H9 (cell line): ENCODE results near the gene NPAS1. TPM values are rescaled to one million over a fixed set of nuclear protein-coding genes. Genes with fewer than 3 reads are reported as not detected.
A peak's percentile ranks its signal among the peaks of the same experiment; 100 is the strongest.

Source experiments
- DNase-seq: peaks from one replicate; pipeline ENCODE4 v3.0.0-alpha.2; 2017
- H2AFZ ChIP-seq: one replicate; pipeline ENCODE4 v1.6.1; 2013; ENCODE audit warnings: mild to moderate bottlenecking, low read length, control low read depth, moderate library complexity
- H2AK5ac ChIP-seq: 2 replicates; pipeline ENCODE4 v1.6.1; 2013; ENCODE audit warnings: low read length, control low read depth, mixed read lengths; ENCODE audit not compliant: insufficient read length
- H2BK120ac ChIP-seq: one replicate; pipeline ENCODE4 v1.6.1; 2013; ENCODE audit warnings: low read depth, mild to moderate bottlenecking, low read length, control low read depth, inconsistent platforms; ENCODE audit not compliant: poor library complexity, severe bottlenecking
- H2BK12ac ChIP-seq: 2 replicates; pipeline ENCODE4 v1.6.1; 2013; ENCODE audit warnings: low read length, control low read depth, mixed read lengths, low read depth; ENCODE audit not compliant: insufficient read length
- H2BK15ac ChIP-seq: 2 replicates; pipeline ENCODE4 v1.6.1; 2013; ENCODE audit warnings: low read depth, low read length, control low read depth
- H2BK20ac ChIP-seq: one replicate; pipeline ENCODE4 v1.6.1; 2013; ENCODE audit warnings: low read depth, mild to moderate bottlenecking, low read length, control low read depth, inconsistent platforms; ENCODE audit not compliant: poor library complexity, severe bottlenecking
- H2BK5ac ChIP-seq: 2 replicates; pipeline ENCODE4 v1.6.1; 2013; ENCODE audit warnings: low read length, control low read depth, mixed read lengths; ENCODE audit not compliant: insufficient read length
- H3K14ac ChIP-seq: 2 replicates; pipeline ENCODE4 v1.6.1; 2013; ENCODE audit warnings: low read length, control low read depth; ENCODE audit not compliant: insufficient read depth
- H3K18ac ChIP-seq: 2 replicates; pipeline ENCODE4 v1.6.1; 2013; ENCODE audit warnings: low read depth, mild to moderate bottlenecking, mixed read lengths, low read length, control low read depth; ENCODE audit not compliant: insufficient read length
- H3K23ac ChIP-seq: 2 replicates; pipeline ENCODE4 v1.6.1; 2013; ENCODE audit warnings: low read length, control low read depth, mixed read lengths, low read depth; ENCODE audit not compliant: insufficient read length
- H3K23me2 ChIP-seq: 2 replicates; pipeline ENCODE4 v1.6.1; 2013; ENCODE audit warnings: low read depth, mild to moderate bottlenecking, mixed read lengths, low read length, control low read depth; ENCODE audit not compliant: insufficient read length, poor library complexity, severe bottlenecking
- H3K27ac ChIP-seq: 2 replicates; pipeline ENCODE4 v1.5.1; 2013; ENCODE audit warnings: low read length, control low read depth, mixed read lengths, low read depth; ENCODE audit not compliant: insufficient read length
- H3K27me3 ChIP-seq: 2 replicates; pipeline ENCODE4 v1.6.1; 2013; ENCODE audit warnings: low read length, control low read depth, inconsistent platforms; ENCODE audit not compliant: insufficient read depth
- H3K4ac ChIP-seq: 2 replicates; pipeline ENCODE4 v1.6.1; 2013; ENCODE audit warnings: low read depth, mild to moderate bottlenecking, control low read depth, inconsistent platforms, low read length, moderate library complexity
- H3K4me1 ChIP-seq: 2 replicates; pipeline ENCODE4 v1.6.1; 2013; ENCODE audit warnings: low read length, control low read depth, inconsistent platforms; ENCODE audit not compliant: insufficient read depth
- H3K4me2 ChIP-seq: 2 replicates; pipeline ENCODE4 v1.6.1; 2013; ENCODE audit warnings: low read length, control low read depth, mixed read lengths; ENCODE audit not compliant: insufficient read length, insufficient read depth
- H3K56ac ChIP-seq: 2 replicates; pipeline ENCODE4 v1.6.1; 2013; ENCODE audit warnings: low read depth, mild to moderate bottlenecking, mixed read lengths, low read length, control low read depth; ENCODE audit not compliant: insufficient read length
- H3K79me1 ChIP-seq: 2 replicates; pipeline ENCODE4 v1.6.1; 2013; ENCODE audit warnings: low read depth, mild to moderate bottlenecking, moderate library complexity, low read length, control low read depth, inconsistent platforms; ENCODE audit not compliant: insufficient read depth, poor library complexity, severe bottlenecking
- H3K79me2 ChIP-seq: 2 replicates; pipeline ENCODE4 v1.6.1; 2013; ENCODE audit warnings: low read length, control low read depth, inconsistent platforms; ENCODE audit not compliant: insufficient read depth
- H3K9ac ChIP-seq: 2 replicates; pipeline ENCODE4 v1.6.1; 2013; ENCODE audit warnings: low read length, control low read depth, mixed read lengths; ENCODE audit not compliant: insufficient read length; ENCODE audit errors: extremely low read depth
- H3K9me3 ChIP-seq: one replicate; pipeline ENCODE4 v1.6.1; 2013; ENCODE audit warnings: low read depth, low read length, inconsistent platforms; ENCODE audit not compliant: control insufficient read depth
- H3T11ph ChIP-seq: one replicate; pipeline ENCODE4 v1.6.1; 2013; ENCODE audit warnings: mild to moderate bottlenecking, low read length, control low read depth, inconsistent platforms
- H4K20me1 ChIP-seq: one replicate; pipeline ENCODE4 v1.6.1; 2013; ENCODE audit not compliant: control insufficient read depth, insufficient read length, insufficient read depth
- H4K5ac ChIP-seq: 2 replicates; pipeline ENCODE4 v1.6.1; 2013; ENCODE audit warnings: low read depth, mild to moderate bottlenecking, mixed read lengths, low read length, control low read depth; ENCODE audit not compliant: insufficient read length
- H4K8ac ChIP-seq: replicated peaks from 2 replicates; pipeline ENCODE4 v1.6.1; 2013; ENCODE audit warnings: low read length, control low read depth, mixed read lengths, low read depth; ENCODE audit not compliant: insufficient read length
- H4K91ac ChIP-seq: 2 replicates; pipeline ENCODE4 v1.6.1; 2013; ENCODE audit warnings: low read depth, mild to moderate bottlenecking, moderate library complexity, mixed read lengths, low read length, control low read depth; ENCODE audit not compliant: insufficient read length
- H3K27ac Mint-ChIP-seq, 3 experiments: 2 replicates in 2 of 3; 3 replicates in 1 of 3; pipeline ENCODE4 v1.8.0; 2020 to 2021; ENCODE audit warnings: mixed read lengths in 3 of 3, mild to moderate bottlenecking in 1 of 3, moderate library complexity in 1 of 3
- H3K27me3 Mint-ChIP-seq: 2 replicates; pipeline ENCODE4 v1.8.0; 2021; ENCODE audit warnings: low read depth, mild to moderate bottlenecking, moderate library complexity, mixed read lengths
- H3K36me3 Mint-ChIP-seq, 3 experiments: 2 replicates in 2 of 3; 3 replicates in 1 of 3; pipeline ENCODE4 v1.8.0; 2020 to 2021; ENCODE audit warnings: low read depth in 3 of 3, mixed read lengths in 3 of 3; ENCODE audit not compliant: insufficient read depth in 1 of 3
- H3K4me1 Mint-ChIP-seq, 2 experiments: 2 replicates each; pipeline ENCODE4 v1.8.0; 2020; ENCODE audit warnings: mixed read lengths in 2 of 2
- H3K4me3 Mint-ChIP-seq, 2 experiments: 2 replicates in 1 of 2; 3 replicates in 1 of 2; pipeline ENCODE4 v1.8.0; 2020 to 2021; ENCODE audit warnings: mild to moderate bottlenecking in 2 of 2, mixed read lengths in 2 of 2, moderate library complexity in 1 of 2
- H3K9me3 Mint-ChIP-seq, 2 experiments: 2 replicates in 1 of 2; 3 replicates in 1 of 2; pipeline ENCODE4 v1.8.0; 2020; ENCODE audit warnings: mild to moderate bottlenecking in 2 of 2, mixed read lengths in 2 of 2, moderate library complexity in 1 of 2
- CTCF ChIP-seq: fragments of 200-600 bp; sonication (generic); conservative IDR thresholded peaks from 3 replicates; pipeline ENCODE4 v1.8.0; 2021; ENCODE audit warnings: antibody characterized with exemption, mild to moderate bottlenecking
- WGBS: extraction: QIAGEN DNeasy Blood & Tissue Kit; methylation state at CpG from one replicate; pipeline ENCODE4 v1.1.7; 2013; ENCODE audit warnings: missing lambda C conversion rate, low lambda C conversion rate, mixed read lengths; ENCODE audit not compliant: insufficient read length; ENCODE audit errors: extremely low coverage; 5-methylcytosine and 5-hydroxymethylcytosine counted together
- total RNA-seq: library from RNA; stranded (reverse); gene quantifications from 2 replicates; pipeline ENCODE4 v1.2.1, GENCODE V29; 2021

The NPAS1 gene
- total RNA-seq, 1 experiment from 2014 or later = 17.8 TPM

GRCh38 chr19:47040869-47041268 is 21.2 kb downstream of the NPAS1 start:
- TF ChIP-seq CTCF = no peak
- no peaks in the 10 kb centered on the region; a peak in 1 of 5 replicates for H3K9me3 Mint-ChIP-seq
- peaks cover 4 to 5% of the 10 kb centered on the region in 2 experiments for H3K4me1 Mint-ChIP-seq
- H3K27me3 ChIP-seq = no peaks in the 10 kb centered on the region
- peaks cover 3% of the 10 kb centered on the region for H3K23me2 ChIP-seq
- H3K4ac ChIP-seq = no peak overlapping the region
- H3K79me2 ChIP-seq = no peaks in the 10 kb centered on the region
- no peak for DNase-seq
- H2AK5ac ChIP-seq = no peak overlapping the region
- no peaks in the 10 kb centered on the region for H3K9me3 ChIP-seq
- H2AFZ ChIP-seq = no peak overlapping the region
- H4K5ac ChIP-seq = no peak overlapping the region
- no peak overlapping the region for H4K8ac ChIP-seq
- H3K79me1 ChIP-seq = no peaks in the 10 kb centered on the region
- WGBS = no CpG with 5 or more reads among the region's 8 CpGs
- H2BK5ac ChIP-seq = no peak overlapping the region
- H3K36me3 Mint-ChIP-seq = peaks cover 0 to 10% (median 9%) of the 10 kb centered on the region in 3 experiments; a peak in 4 of 7 replicates
- no peak overlapping the region for H4K91ac ChIP-seq
- no peak overlapping the region for H3K4me2 ChIP-seq
- no peak overlapping the region for H2BK12ac ChIP-seq
- H3K23ac ChIP-seq = no peak overlapping the region
- no peak overlapping the region for H3K18ac ChIP-seq
- peak overlapping the region in 1 of 3 experiments; percentile 67; a peak in 1 of 7 replicates for H3K27ac Mint-ChIP-seq
- no peak overlapping the region for H2BK120ac ChIP-seq
- H3K14ac ChIP-seq = no peak overlapping the region; the same call in 1 of the 2 replicates
- no peaks in the 10 kb centered on the region for H4K20me1 ChIP-seq
- H3K56ac ChIP-seq = no peak overlapping the region
- H3T11ph ChIP-seq = no peak overlapping the region
- no peak overlapping the region for H3K4me3 Mint-ChIP-seq
- H3K4me1 ChIP-seq = no peaks in the 10 kb centered on the region
- H3K9ac ChIP-seq = no peak overlapping the region
- no peak overlapping the region for H3K27ac ChIP-seq
- peaks cover 1% of the 10 kb centered on the region for H3K27me3 Mint-ChIP-seq
- H2BK15ac ChIP-seq = no peak overlapping the region
- no peak overlapping the region for H2BK20ac ChIP-seq
